ENCODE results near the gene CALR. TPM values are rescaled to one million over a fixed set of nuclear protein-coding genes. Genes with fewer than 3 reads are reported as not detected.

CALR gene
- total and polyA plus RNA-seq, 9 of the 15 experiments (the other 6 are each of a cell fraction or from before 2014, with no cell fraction given), result 126 to 811 (median 642) TPM

GRCh38 chr19:12985049-12985776, 46.8 kb downstream of the CALR start (continued):
- TF ChIP-seq ELK3 (CRISPR knock-in tag; IDR thresholded peaks at IDR 0.05) (no peak), KLF13 (tag; IDR thresholded peaks at IDR 0.05; ENCODE audit: borderline replicate concordance, low read depth) (0 out of 2 replicates have a peak, but pooled peaks have one; percentile 23), SPI1 (IDR thresholded peaks at IDR 0.05; ENCODE audit: borderline replicate concordance, low read depth, low read length) (no peak), SIX5 (IDR thresholded peaks at IDR 0.05; ENCODE audit: borderline replicate concordance in 1 of 2, insufficient read depth in 1 of 2, low read depth in 1 of 2, low read length in 2 of 2) (no peak), MTA2 (IDR thresholded peaks at IDR 0.05; ENCODE audit: low read depth) (0 out of 2 replicates have a peak, but pooled peaks have one; percentile 8), ZNF511 (CRISPR knock-in tag; IDR thresholded peaks at IDR 0.05) (peak; percentile 88), ZBTB9 (CRISPR knock-in tag; IDR thresholded peaks at IDR 0.05) (no peak), HNRNPL (IDR thresholded peaks at IDR 0.05; ENCODE audit: low read depth, low read length) (no peak), ZNF133 (CRISPR knock-in tag; IDR thresholded peaks at IDR 0.05) (no peak), VEZF1 (CRISPR knock-in tag; IDR thresholded peaks at IDR 0.05) (peak; percentile 62; the same call in 1 of the 2 replicates), RCOR1 (IDR thresholded peaks at IDR 0.05; ENCODE audit: borderline replicate concordance in 1 of 2, low read depth in 2 of 2, low read length in 2 of 2) (peak in 1 of 2 experiments; percentile 63; a peak in 1 of 4 replicates), BRF2 (IDR thresholded peaks at IDR 0.05; ENCODE audit: borderline replicate concordance, insufficient read depth, insufficient read length) (no peak), SRSF9 (IDR thresholded peaks at IDR 0.05; ENCODE audit: borderline replicate concordance, low read depth, low read length) (no peak), ZFP91 (CRISPR knock-in tag; IDR thresholded peaks at IDR 0.05) (no peak; the same call in 1 of the 2 replicates)
